ENCODE measurements around the gene RYR2. TPM values are rescaled to one million over a fixed set of nuclear protein-coding genes. Genes with fewer than 3 reads are reported as not detected.

Gene RYR2
- total and polyA plus RNA-seq, 2 experiments from 2014 or later, result 0.50 to 0.95 TPM

- WGBS (ENCODE audit: low lambda C conversion rate, missing lambda C conversion rate), result 93% methylated on average over 1 of the region's 1 CpG
- H3K79me2 ChIP-seq, result no peaks in the 10 kb centered on the region
- H3K36me3 ChIP-seq (replicated peaks; ENCODE audit: insufficient read depth, low read depth), result no peaks in the 10 kb centered on the region
- H4K20me1 ChIP-seq (ENCODE audit: insufficient read depth, poor library complexity, severe bottlenecking), result no peaks in the 10 kb centered on the region
- TF ChIP-seq CTCF (IDR thresholded peaks at IDR 0.05; ENCODE audit: poor library complexity), result no peak
- TF ChIP-seq EZH2 (IDR thresholded peaks at IDR 0.05; ENCODE audit: borderline replicate concordance), result no peak
- TF ChIP-seq EZH2phosphoT487 (IDR thresholded peaks at IDR 0.05; ENCODE audit: low read depth, severe bottlenecking, unreplicated experiment), result no peak
- no peaks in the 10 kb centered on the region for H3K9me3 ChIP-seq (ENCODE audit: low read depth)
- no peak for DNase-seq (ENCODE audit: low spot score)
- no peaks in the 10 kb centered on the region for H3K27me3 ChIP-seq
- no peaks in the 10 kb centered on the region for H3K4me1 ChIP-seq (ENCODE audit: insufficient read depth)
- H3K9me2 ChIP-seq (replicated peaks; ENCODE audit: insufficient read depth), result no peaks in the 10 kb centered on the region
- H3K27ac ChIP-seq, result no peak overlapping the region
- H2AFZ ChIP-seq, result no peak overlapping the region
- no peak overlapping the region for H3K4me2 ChIP-seq
- H3K4me3 ChIP-seq, result no peak overlapping the region
These were observed 429.4 kb downstream of the RYR2 start for GRCh38 chr1:237471377-237471776.

- Histone ChIP-seq H3K36me3 (replicated peaks; ENCODE audit: insufficient read depth, low read depth) (no peaks in the 10 kb centered on the region), H3K27ac (no peak overlapping the region), H3K79me2 (no peaks in the 10 kb centered on the region), H3K4me2 (no peak overlapping the region), H3K27me3 (no peaks in the 10 kb centered on the region), H4K20me1 (ENCODE audit: insufficient read depth, poor library complexity, severe bottlenecking) (no peaks in the 10 kb centered on the region), H3K4me3 (no peak overlapping the region), H3K9me2 (replicated peaks; ENCODE audit: insufficient read depth) (no peaks in the 10 kb centered on the region), H3K4me1 (ENCODE audit: insufficient read depth) (no peaks in the 10 kb centered on the region), H2AFZ (no peak overlapping the region), H3K9me3 (ENCODE audit: low read depth) (no peaks in the 10 kb centered on the region)
- TF ChIP-seq EZH2phosphoT487 (IDR thresholded peaks at IDR 0.05; ENCODE audit: low read depth, severe bottlenecking, unreplicated experiment) (no peak), EZH2 (IDR thresholded peaks at IDR 0.05; ENCODE audit: borderline replicate concordance) (no peak), CTCF (IDR thresholded peaks at IDR 0.05; ENCODE audit: poor library complexity) (no peak)
- DNase-seq (ENCODE audit: low spot score), result no peak
- 63% methylated on average over 2 of the region's 2 CpGs for WGBS (ENCODE audit: low lambda C conversion rate, missing lambda C conversion rate)
These were observed 430.0 kb downstream of the RYR2 start for GRCh38 chr1:237471956-237472355.

- TF ChIP-seq EZH2phosphoT487 (IDR thresholded peaks at IDR 0.05; ENCODE audit: low read depth, severe bottlenecking, unreplicated experiment) (no peak), CTCF (IDR thresholded peaks at IDR 0.05; ENCODE audit: poor library complexity) (no peak), EZH2 (IDR thresholded peaks at IDR 0.05; ENCODE audit: borderline replicate concordance) (no peak)
- Histone ChIP-seq H3K4me3 (no peak overlapping the region), H3K9me2 (replicated peaks; ENCODE audit: insufficient read depth) (no peaks in the 10 kb centered on the region), H3K27ac (no peak overlapping the region), H3K27me3 (no peaks in the 10 kb centered on the region), H3K4me1 (ENCODE audit: insufficient read depth) (no peaks in the 10 kb centered on the region), H3K79me2 (no peaks in the 10 kb centered on the region), H2AFZ (no peak overlapping the region), H4K20me1 (ENCODE audit: insufficient read depth, poor library complexity, severe bottlenecking) (no peaks in the 10 kb centered on the region), H3K4me2 (no peak overlapping the region), H3K36me3 (replicated peaks; ENCODE audit: insufficient read depth, low read depth) (no peaks in the 10 kb centered on the region), H3K9me3 (ENCODE audit: low read depth) (no peaks in the 10 kb centered on the region)
- no peak for DNase-seq (ENCODE audit: low spot score)
- WGBS (ENCODE audit: low lambda C conversion rate, missing lambda C conversion rate), result 93% methylated on average over 5 of the region's 5 CpGs
These were observed 431.9 kb downstream of the RYR2 start for GRCh38 chr1:237473854-237474253.

GRCh38 chr1:237478082-237478481 lies 436.1 kb downstream of the RYR2 start:
- Histone ChIP-seq H2AFZ (no peak overlapping the region), H4K20me1 (ENCODE audit: insufficient read depth, poor library complexity, severe bottlenecking) (no peaks in the 10 kb centered on the region), H3K27me3 (no peaks in the 10 kb centered on the region), H3K9me3 (ENCODE audit: low read depth) (no peaks in the 10 kb centered on the region), H3K36me3 (replicated peaks; ENCODE audit: insufficient read depth, low read depth) (no peaks in the 10 kb centered on the region), H3K79me2 (no peaks in the 10 kb centered on the region), H3K4me2 (no peak overlapping the region), H3K9me2 (replicated peaks; ENCODE audit: insufficient read depth) (no peaks in the 10 kb centered on the region), H3K27ac (no peak overlapping the region), H3K4me1 (ENCODE audit: insufficient read depth) (no peaks in the 10 kb centered on the region), H3K4me3 (no peak overlapping the region)
- TF ChIP-seq EZH2phosphoT487 (IDR thresholded peaks at IDR 0.05; ENCODE audit: low read depth, severe bottlenecking, unreplicated experiment) (no peak), EZH2 (IDR thresholded peaks at IDR 0.05; ENCODE audit: borderline replicate concordance) (no peak), CTCF (IDR thresholded peaks at IDR 0.05; ENCODE audit: poor library complexity) (no peak)
- no peak for DNase-seq (ENCODE audit: low spot score)
- 85% methylated on average over 4 of the region's 4 CpGs for WGBS (ENCODE audit: low lambda C conversion rate, missing lambda C conversion rate)

Measured in hepatocyte (in vitro differentiated cells).